Neural cell (in vitro differentiated cells): ENCODE data around the gene CD2BP2. TPM values are rescaled to one million over a fixed set of nuclear protein-coding genes. Genes with fewer than 3 reads are reported as not detected.

Experiments
- H2AFZ ChIP-seq: fragments of 200-600, 300-800 bp; sonication (generic), shearing (Covaris generic); 2 replicates; pipeline ENCODE4 v1.6.0; 2014; ENCODE audit warnings: low read depth, mild to moderate bottlenecking, antibody characterized with exemption, low read length, moderate library complexity
- H3F3A ChIP-seq: fragments of 200-600 bp; shearing (Covaris generic); 2 replicates; pipeline ENCODE4 v1.6.1; 2016; ENCODE audit warnings: mild to moderate bottlenecking, moderate library complexity, mixed read lengths, antibody characterized with exemption, low read length; ENCODE audit not compliant: insufficient read depth, poor library complexity, severe bottlenecking
- H3K27ac ChIP-seq: fragments of 200-600, 300-800 bp; sonication (generic), shearing (Covaris generic); 2 replicates; pipeline ENCODE4 v1.5.1; 2014; ENCODE audit warnings: mild to moderate bottlenecking, low read length, moderate library complexity
- H3K27me3 ChIP-seq: fragments of 300-800, 200-600 bp; sonication (generic), shearing (Covaris generic); 2 replicates; pipeline ENCODE4 v1.6.0; 2014; ENCODE audit warnings: mild to moderate bottlenecking, low read depth, low read length, moderate library complexity; ENCODE audit not compliant: insufficient read depth
- H3K36me3 ChIP-seq: fragments of 300-800, 200-600 bp; sonication (generic), shearing (Covaris generic); 2 replicates; pipeline ENCODE4 v1.5.1; 2014; ENCODE audit warnings: mild to moderate bottlenecking, antibody characterized with exemption, low read length, moderate library complexity; ENCODE audit not compliant: insufficient read depth
- H3K4me2 ChIP-seq: fragments of 300-800, 200-600 bp; sonication (generic), shearing (Covaris generic); 2 replicates; pipeline ENCODE4 v1.6.0; 2014; ENCODE audit warnings: mild to moderate bottlenecking, low read length
- H3K4me3 ChIP-seq: fragments of 300-800, 200-600 bp; sonication (generic), shearing (Covaris generic); 2 replicates; pipeline ENCODE4 v1.5.1; 2014; ENCODE audit warnings: mild to moderate bottlenecking, low read length, moderate library complexity
- H3K79me2 ChIP-seq: fragments of 200-600 bp; shearing (Covaris generic); replicated peaks from 2 replicates; pipeline ENCODE4 v1.6.0; 2014; ENCODE audit warnings: mild to moderate bottlenecking, low read length, moderate library complexity; ENCODE audit not compliant: insufficient read depth
- H3K9ac ChIP-seq: fragments of 300-800, 200-600 bp; sonication (generic), shearing (Covaris generic); 2 replicates; pipeline ENCODE4 v1.6.1; 2016; ENCODE audit warnings: mild to moderate bottlenecking, low read length, mixed read lengths
- H3K9me2 ChIP-seq: fragments of 200-600 bp; shearing (Covaris generic); 2 replicates; pipeline ENCODE4 v1.6.1; 2016; ENCODE audit warnings: mild to moderate bottlenecking, low read length, mixed read lengths; ENCODE audit not compliant: insufficient read depth
- H3K9me3 ChIP-seq: fragments of 200-600, 300-800 bp; sonication (generic), shearing (Covaris generic); 2 replicates; pipeline ENCODE4 v1.6.1; 2016; ENCODE audit warnings: mild to moderate bottlenecking, mixed run types, low read length, moderate library complexity, mixed read lengths
- H4K20me1 ChIP-seq: fragments of 200-600 bp; shearing (Covaris generic); 2 replicates; pipeline ENCODE4 v1.6.1; 2016; ENCODE audit warnings: mild to moderate bottlenecking, mixed run types; ENCODE audit not compliant: insufficient read depth
- EP300 ChIP-seq: fragments of 450-650 bp; conservative IDR thresholded peaks from 2 replicates; pipeline ENCODE4 v1.6.1; 2014; ENCODE audit warnings: antibody characterized with exemption, mild to moderate bottlenecking, moderate library complexity; ENCODE audit not compliant: poor library complexity, severe bottlenecking
- EZH2 ChIP-seq: fragments of 200-600, 300-800 bp; shearing (Covaris generic), sonication (generic); IDR thresholded peaks from 2 replicates; pipeline ENCODE4 v1.6.1; 2014; ENCODE audit warnings: antibody characterized with exemption, low read length, borderline replicate concordance, mild to moderate bottlenecking; ENCODE audit not compliant: insufficient read depth, poor library complexity, severe bottlenecking
- MXI1 ChIP-seq: fragments of 450-650 bp; conservative IDR thresholded peaks from 2 replicates; pipeline ENCODE4 v1.6.1; 2014; ENCODE audit warnings: antibody characterized with exemption, mild to moderate bottlenecking; ENCODE audit not compliant: poor library complexity, severe bottlenecking
- POLR2AphosphoS5 ChIP-seq: IDR thresholded peaks from 2 replicates; pipeline ENCODE4 v1.6.1; 2012
- RAD21 ChIP-seq: fragments of 450-650 bp; conservative IDR thresholded peaks from 2 replicates; pipeline ENCODE4 v1.6.1; 2014; ENCODE audit warnings: antibody characterized with exemption, mild to moderate bottlenecking, moderate library complexity
- SMC3 ChIP-seq: fragments of 450-650 bp; conservative IDR thresholded peaks from 2 replicates; pipeline ENCODE4 v1.6.1; 2014; ENCODE audit warnings: antibody characterized with exemption, mild to moderate bottlenecking, moderate library complexity; ENCODE audit not compliant: poor library complexity
- TAF1 ChIP-seq: IDR thresholded peaks from 2 replicates; pipeline ENCODE4 v1.6.1; 2012; ENCODE audit warnings: low read depth
- polyA plus RNA-seq: library from polyadenylated mRNA; depleted of rRNA; stranded (reverse); fragments of >200 nt; gene quantifications from 2 replicates; pipeline ENCODE4 v1.2.3, GENCODE V29; 2014
- TF ChIP-seq, protein P1 (sequence below): IDR thresholded peaks from 2 replicates; pipeline ENCODE4 v1.6.1; 2012; ENCODE audit warnings: borderline replicate concordance
- TF ChIP-seq, protein P2 (sequence below): fragments of 450-650 bp; IDR thresholded peaks from 2 replicates; pipeline ENCODE4 v1.5.1; 2014; ENCODE audit warnings: antibody characterized with exemption, mild to moderate bottlenecking, moderate library complexity; ENCODE audit not compliant: poor library complexity, severe bottlenecking

CD2BP2 gene
- polyA plus RNA-seq, 1 donor from 2014 or later, result 76.3 TPM

DNA sequence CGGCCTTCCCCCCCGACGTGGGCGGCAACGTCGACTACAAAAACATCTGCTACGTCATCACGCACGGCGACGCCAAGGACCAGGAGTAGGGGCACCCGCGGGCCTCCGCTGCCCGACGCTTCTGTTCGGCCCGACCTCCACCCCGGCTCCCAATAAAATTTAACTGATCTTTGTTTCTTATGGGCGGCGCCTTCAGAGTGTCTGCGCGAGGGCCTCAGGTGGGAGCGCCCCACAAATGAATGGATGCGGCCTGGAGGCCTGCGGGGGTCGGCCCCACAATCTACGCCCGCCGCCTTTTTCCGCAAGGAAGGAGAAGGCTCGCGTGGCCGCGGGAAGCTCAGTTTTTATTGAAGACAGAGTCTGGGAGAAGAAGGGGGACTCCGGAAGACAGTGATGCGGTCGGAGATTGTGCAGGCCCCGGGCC, 22.7 kb upstream of the CD2BP2 start:
- Histone ChIP-seq H3K79me2 (peaks cover 5% of the 10 kb centered on the region), H3K27ac (peak overlapping the region; percentile 100), H3K4me2 (peak overlapping the region; percentile 95), H3K4me3 (peak overlapping the region; percentile 98), H3K9ac (peak overlapping the region; percentile 100), H3K9me3 (no peaks in the 10 kb centered on the region), H3K36me3 (no peaks in the 10 kb centered on the region), H4K20me1 (no peaks in the 10 kb centered on the region), H2AFZ (peak overlapping the region; percentile 93), H3F3A (no peaks in the 10 kb centered on the region), H3K27me3 (no peaks in the 10 kb centered on the region), H3K9me2 (no peaks in the 10 kb centered on the region)
- TF ChIP-seq RAD21, result no peak
- TF ChIP-seq, protein P1, sequence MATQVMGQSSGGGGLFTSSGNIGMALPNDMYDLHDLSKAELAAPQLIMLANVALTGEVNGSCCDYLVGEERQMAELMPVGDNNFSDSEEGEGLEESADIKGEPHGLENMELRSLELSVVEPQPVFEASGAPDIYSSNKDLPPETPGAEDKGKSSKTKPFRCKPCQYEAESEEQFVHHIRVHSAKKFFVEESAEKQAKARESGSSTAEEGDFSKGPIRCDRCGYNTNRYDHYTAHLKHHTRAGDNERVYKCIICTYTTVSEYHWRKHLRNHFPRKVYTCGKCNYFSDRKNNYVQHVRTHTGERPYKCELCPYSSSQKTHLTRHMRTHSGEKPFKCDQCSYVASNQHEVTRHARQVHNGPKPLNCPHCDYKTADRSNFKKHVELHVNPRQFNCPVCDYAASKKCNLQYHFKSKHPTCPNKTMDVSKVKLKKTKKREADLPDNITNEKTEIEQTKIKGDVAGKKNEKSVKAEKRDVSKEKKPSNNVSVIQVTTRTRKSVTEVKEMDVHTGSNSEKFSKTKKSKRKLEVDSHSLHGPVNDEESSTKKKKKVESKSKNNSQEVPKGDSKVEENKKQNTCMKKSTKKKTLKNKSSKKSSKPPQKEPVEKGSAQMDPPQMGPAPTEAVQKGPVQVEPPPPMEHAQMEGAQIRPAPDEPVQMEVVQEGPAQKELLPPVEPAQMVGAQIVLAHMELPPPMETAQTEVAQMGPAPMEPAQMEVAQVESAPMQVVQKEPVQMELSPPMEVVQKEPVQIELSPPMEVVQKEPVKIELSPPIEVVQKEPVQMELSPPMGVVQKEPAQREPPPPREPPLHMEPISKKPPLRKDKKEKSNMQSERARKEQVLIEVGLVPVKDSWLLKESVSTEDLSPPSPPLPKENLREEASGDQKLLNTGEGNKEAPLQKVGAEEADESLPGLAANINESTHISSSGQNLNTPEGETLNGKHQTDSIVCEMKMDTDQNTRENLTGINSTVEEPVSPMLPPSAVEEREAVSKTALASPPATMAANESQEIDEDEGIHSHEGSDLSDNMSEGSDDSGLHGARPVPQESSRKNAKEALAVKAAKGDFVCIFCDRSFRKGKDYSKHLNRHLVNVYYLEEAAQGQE, result peak; percentile 13
- peak; percentile 34 for TF ChIP-seq EP300
- peak; percentile 92 for TF ChIP-seq POLR2AphosphoS5

DNA sequence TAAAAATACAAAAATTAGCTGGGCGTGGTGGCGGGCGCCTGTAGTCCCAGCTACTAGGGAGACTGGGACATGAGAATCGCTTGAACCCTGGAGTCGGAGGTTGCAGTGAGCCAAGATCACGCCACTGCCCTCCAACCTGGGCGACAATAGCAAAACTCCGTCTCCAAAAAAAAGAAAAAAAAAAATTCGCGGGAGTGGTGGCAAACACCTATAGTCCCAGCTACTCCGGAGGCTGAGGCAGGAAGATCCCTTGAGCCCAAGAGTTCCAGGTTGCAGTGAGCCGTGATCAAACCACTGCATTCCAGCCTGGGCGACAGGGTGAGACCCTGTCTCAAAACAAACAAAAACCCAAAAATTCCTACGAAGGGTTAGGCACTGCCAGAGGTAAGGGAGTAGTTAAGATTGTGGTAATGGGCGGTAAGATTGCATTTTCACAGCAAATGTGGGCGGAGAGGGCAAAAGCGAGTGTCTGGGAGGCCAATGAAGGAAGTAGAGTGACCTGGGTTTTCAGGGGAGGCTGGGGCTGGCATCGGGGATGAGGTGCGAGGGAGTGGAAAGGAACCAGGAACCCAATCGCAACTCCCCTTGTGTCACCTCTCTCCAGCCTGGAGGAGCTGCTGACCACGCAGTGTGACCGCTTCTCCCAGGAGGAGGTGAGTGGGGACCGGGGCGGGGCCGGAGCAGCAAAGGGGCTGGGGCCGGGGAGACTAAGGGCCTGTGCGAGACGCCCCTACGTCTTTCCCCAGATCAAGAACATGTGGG, 22.1 kb upstream of the CD2BP2 start:
- Histone ChIP-seq H3K4me3 (peak overlapping the region; percentile 98), H4K20me1 (no peaks in the 10 kb centered on the region), H3K9me2 (no peaks in the 10 kb centered on the region), H3K9ac (peak overlapping the region; percentile 100), H3K27me3 (no peaks in the 10 kb centered on the region), H3K79me2 (peaks cover 5% of the 10 kb centered on the region), H3K9me3 (no peaks in the 10 kb centered on the region), H3K4me2 (peak overlapping the region; percentile 95), H3K27ac (peak overlapping the region; percentile 100), H3F3A (no peaks in the 10 kb centered on the region), H2AFZ (peak overlapping the region; percentile 93), H3K36me3 (no peaks in the 10 kb centered on the region)
- TF ChIP-seq TAF1 (no peak), POLR2AphosphoS5 (no peak), EP300 (no peak), MXI1 (no peak), RAD21 (no peak), EZH2 (no peak), SMC3 (no peak)
- TF ChIP-seq, protein P2, sequence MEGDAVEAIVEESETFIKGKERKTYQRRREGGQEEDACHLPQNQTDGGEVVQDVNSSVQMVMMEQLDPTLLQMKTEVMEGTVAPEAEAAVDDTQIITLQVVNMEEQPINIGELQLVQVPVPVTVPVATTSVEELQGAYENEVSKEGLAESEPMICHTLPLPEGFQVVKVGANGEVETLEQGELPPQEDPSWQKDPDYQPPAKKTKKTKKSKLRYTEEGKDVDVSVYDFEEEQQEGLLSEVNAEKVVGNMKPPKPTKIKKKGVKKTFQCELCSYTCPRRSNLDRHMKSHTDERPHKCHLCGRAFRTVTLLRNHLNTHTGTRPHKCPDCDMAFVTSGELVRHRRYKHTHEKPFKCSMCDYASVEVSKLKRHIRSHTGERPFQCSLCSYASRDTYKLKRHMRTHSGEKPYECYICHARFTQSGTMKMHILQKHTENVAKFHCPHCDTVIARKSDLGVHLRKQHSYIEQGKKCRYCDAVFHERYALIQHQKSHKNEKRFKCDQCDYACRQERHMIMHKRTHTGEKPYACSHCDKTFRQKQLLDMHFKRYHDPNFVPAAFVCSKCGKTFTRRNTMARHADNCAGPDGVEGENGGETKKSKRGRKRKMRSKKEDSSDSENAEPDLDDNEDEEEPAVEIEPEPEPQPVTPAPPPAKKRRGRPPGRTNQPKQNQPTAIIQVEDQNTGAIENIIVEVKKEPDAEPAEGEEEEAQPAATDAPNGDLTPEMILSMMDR, result no peak
- TF ChIP-seq, protein P1, result no peak
